BE2C (cell line): Measurements from ENCODE around the gene CSNK1E.

Experiments
- DNase-seq: peaks from one replicate; pipeline ENCODE4 v3.0.0-alpha.2; 2020
- H3K27me3 ChIP-seq: fragments of 250-450 bp; sonication (Bioruptor Pico); 2 replicates; pipeline ENCODE4 v1.5.1; 2020; ENCODE audit warnings: mild to moderate bottlenecking
- H3K36me3 ChIP-seq: fragments of 250-450 bp; sonication (Bioruptor Pico); 2 replicates; pipeline ENCODE4 v1.5.1; 2020; ENCODE audit warnings: mild to moderate bottlenecking
- H3K4me1 ChIP-seq: fragments of 250-450 bp; sonication (Bioruptor Pico); 2 replicates; pipeline ENCODE4 v1.5.1; 2020
- H3K4me3 ChIP-seq: 2 replicates; pipeline ENCODE4 v1.5.1; 2011; ENCODE audit warnings: low read depth, low read length
- H3K9me3 ChIP-seq: fragments of 250-450 bp; sonication (Bioruptor Pico); 2 replicates; pipeline ENCODE4 v1.5.1; 2020
- TF ChIP-seq, protein P1 (sequence below): IDR thresholded peaks from 2 replicates; pipeline ENCODE4 v1.5.1; 2012; ENCODE audit warnings: mild to moderate bottlenecking, low read depth, low read length

CSNK1E gene

DNA sequence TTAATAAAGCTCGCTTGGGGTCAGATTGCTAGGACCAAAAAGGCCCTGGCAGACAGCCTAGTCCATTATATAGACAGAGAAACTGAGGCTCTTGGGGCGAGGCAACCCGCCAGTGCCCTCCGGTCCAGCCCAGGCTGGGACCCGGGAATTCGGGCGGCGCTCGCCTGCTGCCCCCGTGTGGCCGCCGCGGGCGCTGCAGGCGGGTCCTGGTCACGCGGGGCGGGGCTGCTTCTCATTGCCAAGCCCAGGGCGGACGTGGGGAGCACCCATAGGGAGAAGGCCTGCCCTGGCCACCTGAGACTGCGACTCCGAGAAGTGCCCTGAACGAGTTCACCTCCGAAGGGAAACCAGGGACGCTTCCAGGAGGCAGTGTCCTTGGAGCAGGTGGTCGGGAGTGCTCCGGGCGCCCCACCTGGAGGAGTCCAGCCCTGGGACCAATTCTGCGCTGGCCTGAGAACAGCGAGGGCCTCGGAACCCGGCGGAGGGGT is 36.0 kb upstream of the CSNK1E start:
- Histone ChIP-seq H3K4me3 (no peak overlapping the region), H3K9me3 (no peaks in the 10 kb centered on the region), H3K27me3 (no peaks in the 10 kb centered on the region), H3K4me1 (no peaks in the 10 kb centered on the region), H3K36me3 (no peaks in the 10 kb centered on the region)
- TF ChIP-seq, protein P1, sequence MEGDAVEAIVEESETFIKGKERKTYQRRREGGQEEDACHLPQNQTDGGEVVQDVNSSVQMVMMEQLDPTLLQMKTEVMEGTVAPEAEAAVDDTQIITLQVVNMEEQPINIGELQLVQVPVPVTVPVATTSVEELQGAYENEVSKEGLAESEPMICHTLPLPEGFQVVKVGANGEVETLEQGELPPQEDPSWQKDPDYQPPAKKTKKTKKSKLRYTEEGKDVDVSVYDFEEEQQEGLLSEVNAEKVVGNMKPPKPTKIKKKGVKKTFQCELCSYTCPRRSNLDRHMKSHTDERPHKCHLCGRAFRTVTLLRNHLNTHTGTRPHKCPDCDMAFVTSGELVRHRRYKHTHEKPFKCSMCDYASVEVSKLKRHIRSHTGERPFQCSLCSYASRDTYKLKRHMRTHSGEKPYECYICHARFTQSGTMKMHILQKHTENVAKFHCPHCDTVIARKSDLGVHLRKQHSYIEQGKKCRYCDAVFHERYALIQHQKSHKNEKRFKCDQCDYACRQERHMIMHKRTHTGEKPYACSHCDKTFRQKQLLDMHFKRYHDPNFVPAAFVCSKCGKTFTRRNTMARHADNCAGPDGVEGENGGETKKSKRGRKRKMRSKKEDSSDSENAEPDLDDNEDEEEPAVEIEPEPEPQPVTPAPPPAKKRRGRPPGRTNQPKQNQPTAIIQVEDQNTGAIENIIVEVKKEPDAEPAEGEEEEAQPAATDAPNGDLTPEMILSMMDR: peak; percentile 93
- DNase-seq: peak; percentile 73

DNA sequence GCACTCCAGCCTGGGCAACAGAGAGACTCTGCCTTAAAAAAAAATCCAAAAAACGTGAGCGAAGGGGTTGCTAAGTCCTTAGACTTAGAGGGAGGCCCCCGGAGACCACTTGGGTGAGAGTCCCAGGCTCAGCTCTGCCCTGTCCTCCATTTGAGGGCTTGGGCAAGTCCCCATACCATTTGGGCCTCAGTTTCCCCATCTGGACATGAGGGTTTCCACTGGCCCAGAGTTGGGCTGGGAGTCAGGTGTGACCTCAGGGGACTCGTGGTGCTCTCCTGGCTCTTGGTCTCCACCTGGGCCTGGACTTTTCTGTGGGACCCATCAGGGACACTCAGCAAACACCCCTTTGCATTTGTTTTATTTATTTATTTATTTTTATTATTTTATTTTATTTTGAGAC is 35.2 kb upstream of the CSNK1E start:
- no peaks in the 10 kb centered on the region for H3K9me3 ChIP-seq
- TF ChIP-seq, protein P1: no peak
- no peaks in the 10 kb centered on the region for H3K27me3 ChIP-seq
- no peaks in the 10 kb centered on the region for H3K4me1 ChIP-seq
- no peaks in the 10 kb centered on the region for H3K36me3 ChIP-seq
- H3K4me3 ChIP-seq: no peak overlapping the region
- DNase-seq: no peak

DNA sequence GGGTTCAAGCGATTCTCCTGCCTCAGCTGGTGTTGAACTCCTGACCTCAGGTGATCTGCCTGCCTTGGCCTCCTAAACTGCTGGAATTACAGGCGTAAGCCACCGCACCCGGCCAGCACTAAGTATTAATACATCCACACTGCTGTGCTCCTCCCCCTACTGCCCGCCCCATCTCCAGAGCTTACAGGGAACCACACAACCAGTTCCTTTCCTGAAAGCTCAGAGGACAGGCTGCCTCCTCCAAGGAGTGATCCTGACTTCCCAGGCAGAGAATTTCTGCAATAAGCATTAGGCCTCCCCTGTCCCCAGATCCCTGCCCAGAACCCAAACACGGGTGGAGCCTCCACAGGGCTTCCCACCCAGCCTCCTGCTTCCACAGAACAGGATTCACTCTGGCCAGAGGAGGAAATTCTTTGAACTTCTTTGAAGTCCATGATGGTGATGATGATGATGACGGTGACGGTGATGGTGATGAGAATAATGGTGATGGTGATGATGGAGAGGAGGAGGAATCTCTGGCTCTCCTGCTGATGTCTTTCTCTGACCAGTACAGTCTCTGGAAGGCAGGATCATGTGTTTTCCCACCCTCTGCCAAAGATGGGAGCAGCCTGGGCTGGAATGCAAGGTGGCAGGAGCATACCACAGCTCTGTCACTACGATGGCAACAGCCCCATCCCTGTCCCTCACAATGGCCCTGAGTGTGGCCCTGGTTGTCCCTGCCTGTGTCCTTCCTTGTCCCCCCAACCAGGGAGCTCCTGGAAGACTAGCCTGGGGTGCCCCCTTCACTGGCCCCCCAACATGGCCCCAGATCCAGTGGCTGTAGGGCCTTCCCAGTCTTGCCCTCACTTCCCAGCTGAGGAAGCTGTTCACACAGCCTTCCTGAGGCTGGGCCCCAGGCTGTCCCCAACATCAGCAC is 33.5 kb upstream of the CSNK1E start:
- H3K9me3 ChIP-seq: no peaks in the 10 kb centered on the region
- H3K4me3 ChIP-seq: no peak overlapping the region
- no peaks in the 10 kb centered on the region for H3K4me1 ChIP-seq
- H3K36me3 ChIP-seq: no peaks in the 10 kb centered on the region
- DNase-seq: no peak
- H3K27me3 ChIP-seq: no peaks in the 10 kb centered on the region
- TF ChIP-seq, protein P1: no peak

DNA sequence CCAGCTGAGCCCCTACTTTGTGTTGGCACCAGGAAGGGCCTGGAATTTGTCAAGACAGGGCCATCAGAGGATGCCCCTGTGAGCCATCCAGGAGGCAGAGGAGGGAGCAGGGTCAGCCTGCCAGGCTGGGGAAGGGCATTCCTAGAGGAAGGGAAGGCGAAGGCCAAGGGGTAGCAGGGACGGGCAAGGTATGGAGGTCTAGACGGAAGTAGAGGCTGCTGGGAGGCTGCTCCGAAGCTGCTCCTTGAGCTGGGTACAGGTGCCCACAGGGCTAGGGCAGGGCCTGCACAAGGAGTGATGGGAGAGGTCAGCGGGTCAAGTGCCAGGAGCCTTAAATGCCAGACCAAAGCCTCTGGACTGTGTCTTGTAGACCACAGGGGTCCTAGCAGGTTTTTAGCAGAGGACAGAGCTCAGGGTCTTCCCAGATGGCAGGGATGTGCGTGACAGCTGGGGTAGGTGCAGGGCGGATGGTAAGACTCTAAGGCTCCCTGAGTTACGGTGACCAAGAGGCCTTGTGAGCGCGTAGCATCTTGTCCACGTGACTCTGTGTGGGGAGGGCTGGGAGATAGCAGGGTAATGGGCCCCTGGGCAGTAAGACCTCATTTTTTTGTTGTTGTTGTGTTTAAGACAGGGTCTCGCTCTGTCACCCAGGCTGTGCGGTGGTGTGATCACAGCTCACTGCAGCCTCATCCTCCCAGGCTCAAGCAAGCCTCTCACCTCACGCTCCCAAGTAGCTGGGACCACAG is 31.7 kb upstream of the CSNK1E start:
- Histone ChIP-seq H3K4me3 (no peak overlapping the region), H3K4me1 (no peaks in the 10 kb centered on the region), H3K27me3 (no peaks in the 10 kb centered on the region), H3K9me3 (no peaks in the 10 kb centered on the region), H3K36me3 (no peaks in the 10 kb centered on the region)
- DNase-seq: no peak
- TF ChIP-seq, protein P1: no peak

DNA sequence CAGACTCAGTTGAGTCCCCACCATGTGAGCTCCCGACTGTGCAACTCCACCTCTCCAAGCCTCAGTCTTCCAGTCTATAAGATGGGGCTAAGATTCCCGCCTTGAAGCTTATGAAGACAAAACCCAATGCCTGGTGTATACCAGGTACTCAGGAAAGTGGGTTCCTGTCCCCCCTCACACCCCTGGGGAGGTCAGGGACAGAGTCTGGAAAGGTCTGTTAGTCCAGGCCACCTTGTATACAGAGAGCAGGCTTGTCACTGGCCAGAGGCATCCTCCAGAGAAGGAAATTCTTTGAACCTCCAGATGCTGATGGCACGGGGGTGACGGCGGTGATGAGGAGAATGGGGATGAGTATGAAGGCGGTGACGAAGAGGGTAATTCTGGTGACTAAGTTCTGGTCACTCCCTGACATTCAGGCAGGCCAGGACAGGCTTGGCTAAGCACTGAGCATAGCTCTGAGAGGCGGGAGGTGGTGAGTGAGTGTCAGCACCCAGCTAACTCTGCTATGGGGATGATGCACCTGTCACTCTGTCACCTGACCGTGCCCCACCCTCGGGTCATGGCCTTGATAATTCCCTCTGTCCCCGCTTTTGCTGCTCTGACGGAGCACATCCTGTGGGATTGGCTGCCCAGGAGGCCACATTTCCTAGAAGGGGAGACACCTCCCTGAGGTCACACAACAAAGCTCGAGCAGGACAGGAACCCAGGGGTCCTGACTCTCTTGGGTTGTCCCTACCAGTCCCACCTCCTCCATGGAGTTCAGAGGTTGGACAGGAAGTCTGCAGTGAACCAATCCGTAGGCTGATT is 30.9 kb upstream of the CSNK1E start:
- DNase-seq: no peak
- TF ChIP-seq, protein P1: no peak

More for the DNA sequence above, 30.9 kb upstream of the CSNK1E start:
- Histone ChIP-seq H3K27me3 (no peaks in the 10 kb centered on the region), H3K4me1 (no peaks in the 10 kb centered on the region), H3K9me3 (no peaks in the 10 kb centered on the region), H3K36me3 (no peaks in the 10 kb centered on the region), H3K4me3 (no peak overlapping the region)
